ENCODE measurements around the gene MAP7D1. TPM values are rescaled to one million over a fixed set of nuclear protein-coding genes. Genes with fewer than 3 reads are reported as not detected.

Gene MAP7D1
- total RNA-seq (2014; rRNA removed), result 252 and 271 TPM in 2 replicates
- polyA plus RNA-seq (2012), result 146 TPM

GRCh38 chr1:36155408-36156328 is at the start of gene MAP7D1:
Gene MAP7D1, plus strand, starts transcription at chr1:36156160. Its CDS starts 258 bp downstream, at chr1:36156418.
- peak; percentile 84 for DNase-seq (ENCODE audit: low read depth)

DNA sequence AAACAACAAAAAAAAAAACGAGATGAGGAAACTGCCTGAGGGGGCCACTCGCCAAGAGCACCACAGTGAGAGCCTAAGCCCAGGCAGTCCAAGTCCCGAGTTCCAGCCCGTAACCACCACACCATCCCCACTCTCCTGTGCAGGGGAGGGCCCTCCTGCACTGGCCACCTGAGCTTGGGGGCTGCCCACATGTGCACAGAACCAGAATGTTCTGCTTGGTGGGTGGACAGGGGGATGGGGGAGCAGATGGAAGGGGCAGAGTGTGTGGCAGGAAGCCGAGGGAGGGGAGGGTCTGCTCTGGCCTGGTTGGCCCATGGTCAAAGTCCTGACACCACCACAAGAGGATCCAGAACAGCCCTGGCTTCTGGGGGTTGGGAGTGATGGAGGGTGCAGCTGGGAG is 49.7 kb upstream of the MAP7D1 start:
- no peak for DNase-seq (ENCODE audit: low read depth)

GRCh38 chr1:36107394-36107793 is 48.6 kb upstream of the MAP7D1 start:
- no peak for DNase-seq (ENCODE audit: low read depth)

DNA sequence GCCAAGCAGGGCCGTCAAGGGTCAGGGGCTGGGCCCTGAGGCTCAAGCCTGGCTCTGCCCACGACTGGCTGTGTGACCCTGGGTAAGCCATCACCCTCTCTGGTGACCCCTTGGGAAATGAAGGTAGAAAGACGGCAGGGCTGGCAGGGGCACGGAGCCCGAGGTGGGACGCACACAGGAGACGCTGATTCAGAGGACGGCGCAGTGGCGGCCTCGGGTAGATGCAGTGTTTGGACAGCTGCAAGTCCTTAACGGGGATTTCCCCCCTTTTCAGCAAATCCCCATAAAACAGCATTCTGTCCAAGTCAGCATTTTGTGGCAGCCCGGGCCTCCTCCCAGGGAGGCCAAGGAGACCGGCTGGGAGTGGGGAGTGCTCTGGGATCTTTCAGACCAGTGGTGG is 47.6 kb upstream of the MAP7D1 start:
- DNase-seq (ENCODE audit: low read depth), result no peak

DNA sequence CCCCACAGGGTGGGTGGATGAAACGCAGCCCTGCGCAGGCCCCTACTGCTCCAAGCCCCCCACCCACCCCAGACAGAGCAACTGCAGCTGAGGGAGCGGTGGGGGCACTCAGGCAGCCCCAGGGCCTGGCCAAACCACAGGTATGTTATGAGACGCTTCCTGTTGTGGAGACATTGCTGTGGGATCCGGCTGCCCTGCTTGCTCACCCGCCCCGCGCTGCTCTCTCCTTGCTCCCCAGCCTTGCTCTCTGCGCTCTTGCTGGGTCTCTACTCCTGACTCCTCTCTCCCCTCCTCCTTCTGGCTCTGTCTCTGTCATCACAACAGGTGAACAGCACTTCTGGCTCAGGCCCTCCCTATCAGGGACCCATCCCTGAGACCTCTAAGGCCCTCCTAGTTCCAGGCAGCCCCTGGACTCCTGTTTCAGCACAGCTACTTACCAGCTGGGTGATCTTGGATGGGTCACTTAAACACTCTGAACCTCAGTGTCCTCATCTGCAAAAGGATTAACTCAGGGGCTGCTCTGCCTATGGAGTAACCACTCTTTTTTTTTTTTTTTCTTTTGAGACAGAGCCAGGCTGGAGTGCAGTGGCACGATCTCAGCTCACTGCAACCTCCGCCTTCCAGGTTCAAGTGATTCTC is 46.8 kb upstream of the MAP7D1 start:
- peak; percentile 56 for DNase-seq (ENCODE audit: low read depth)

- DNase-seq (ENCODE audit: low read depth), result no peak
Observed at GRCh38 chr1:36111151-36111550, 44.8 kb upstream of the MAP7D1 start.

DNA sequence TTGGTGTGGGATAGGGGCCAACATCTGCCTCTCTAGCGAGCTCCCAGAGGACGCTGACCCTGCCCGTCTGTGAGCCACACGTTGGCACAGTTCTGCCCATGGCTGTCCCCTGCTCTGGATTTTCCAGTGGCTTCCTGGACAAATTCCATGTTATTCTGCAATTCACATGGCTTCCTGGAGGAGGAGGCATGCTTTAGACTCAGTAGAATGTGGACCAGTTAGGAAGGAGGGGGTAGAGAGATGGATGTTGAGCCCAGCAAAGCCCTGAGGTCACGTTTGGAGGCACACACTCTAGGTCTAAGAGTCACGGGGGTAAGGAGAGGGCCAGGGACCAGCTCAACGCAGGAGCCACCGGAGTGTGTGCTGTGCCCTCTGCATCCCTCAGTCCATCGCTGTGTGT is 43.1 kb upstream of the MAP7D1 start:
- no peak for DNase-seq (ENCODE audit: low read depth)

- no peak for DNase-seq (ENCODE audit: low read depth)
Observed at GRCh38 chr1:36114371-36114770, 41.6 kb upstream of the MAP7D1 start.

GRCh38 chr1:36115200-36115669 is 40.7 kb upstream of the MAP7D1 start:
- DNase-seq (ENCODE audit: low read depth), result no peak

DNA sequence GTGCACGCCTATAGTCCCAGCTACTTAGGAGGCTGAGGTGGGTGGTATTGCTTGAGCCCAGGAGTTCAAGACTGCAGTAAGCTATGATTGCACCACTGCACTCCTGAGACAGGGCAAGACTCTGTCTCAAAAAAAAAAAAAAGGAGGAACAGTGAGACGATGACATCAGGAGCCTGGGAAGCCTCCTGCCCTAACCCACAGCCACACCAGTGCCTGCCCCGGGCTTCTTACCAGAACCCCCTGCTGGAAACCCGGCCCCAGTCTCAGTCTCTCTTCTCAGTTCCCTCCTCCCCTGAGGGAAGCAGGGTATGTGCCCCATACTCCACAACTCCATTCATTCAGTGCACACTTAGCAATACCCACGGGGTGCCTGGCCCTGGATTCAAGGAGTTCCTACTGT is 40.0 kb upstream of the MAP7D1 start:
- no peak for DNase-seq (ENCODE audit: low read depth)

GRCh38 chr1:36116901-36117300 is 39.1 kb upstream of the MAP7D1 start:
- DNase-seq (ENCODE audit: low read depth), result no peak

- DNase-seq (ENCODE audit: low read depth), result no peak
Observed at GRCh38 chr1:36118447-36119204, 37.3 kb upstream of the MAP7D1 start.

DNA sequence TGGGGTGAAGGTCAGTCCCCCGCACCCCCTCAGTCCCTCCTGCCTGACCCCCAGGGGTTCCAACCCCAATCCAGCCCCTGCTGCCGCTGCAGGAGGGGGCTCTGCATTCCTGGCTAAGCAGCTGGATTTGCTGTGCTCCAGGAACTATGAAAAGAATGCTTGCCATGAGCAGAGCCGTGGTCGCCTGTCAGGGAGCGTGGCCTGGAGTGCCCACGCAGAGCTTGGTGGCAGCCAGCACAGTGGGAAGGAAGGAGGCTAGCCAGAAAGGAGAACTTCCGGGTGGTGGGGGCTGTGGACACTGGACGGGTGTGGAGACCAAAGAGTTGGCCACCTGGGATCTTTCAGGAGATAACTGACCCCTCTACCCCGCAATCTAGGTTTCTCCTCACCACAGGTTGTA is 36.5 kb upstream of the MAP7D1 start:
- DNase-seq (ENCODE audit: low read depth), result no peak

- no peak for DNase-seq (ENCODE audit: low read depth)
Observed at GRCh38 chr1:36122062-36123030, 33.6 kb upstream of the MAP7D1 start.

- no peak for DNase-seq (ENCODE audit: low read depth)
Observed at GRCh38 chr1:36123356-36123755, 32.6 kb upstream of the MAP7D1 start.

GRCh38 chr1:36124404-36125128 is 31.4 kb upstream of the MAP7D1 start:
- DNase-seq (ENCODE audit: low read depth), result no peak

DNA sequence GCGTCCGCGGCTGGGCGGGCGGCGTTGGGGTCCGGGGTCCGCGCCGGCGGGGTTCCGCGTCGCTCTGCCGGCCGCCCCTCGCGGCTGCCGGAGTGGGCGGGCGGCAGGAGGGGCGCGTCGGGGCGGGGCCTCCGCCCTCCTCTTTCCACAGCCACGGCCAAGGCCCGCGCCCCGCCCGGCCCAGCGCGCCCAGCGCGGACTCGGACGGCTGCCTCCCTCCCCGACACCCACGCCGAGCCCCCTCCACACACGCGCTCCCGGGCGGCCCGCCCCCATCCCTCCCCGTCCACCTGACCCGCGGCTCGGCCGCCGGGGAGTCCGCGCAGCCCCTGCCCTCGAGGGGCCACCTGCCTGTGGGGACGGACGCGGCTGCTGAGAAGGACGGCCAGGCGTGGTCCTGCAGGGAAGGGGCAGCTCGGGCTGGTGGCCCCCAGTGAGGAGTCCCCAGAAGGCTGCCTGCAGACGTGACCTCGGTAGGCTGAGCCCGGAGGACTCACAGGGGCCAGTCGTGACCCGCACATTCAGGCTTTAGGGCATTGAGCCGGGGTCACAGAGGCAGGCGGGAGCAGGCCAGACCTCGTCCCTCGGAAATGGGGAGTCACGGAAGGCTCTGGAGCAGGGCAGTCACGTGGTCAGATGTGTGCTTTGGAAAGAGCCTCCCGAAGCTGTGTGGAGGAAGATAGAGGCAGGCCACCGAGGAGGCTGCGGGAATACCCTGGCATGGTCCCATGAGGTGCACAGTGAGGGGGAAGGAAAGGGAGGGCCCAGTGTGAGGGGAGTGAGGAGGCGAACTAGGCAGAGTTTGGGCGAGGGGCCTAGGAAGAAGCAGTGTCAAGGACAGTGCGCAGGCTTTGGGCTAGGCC is 30.6 kb upstream of the MAP7D1 start, which contains the start of gene COL8A2:
TSS of gene COL8A2 (minus strand) at position 94 of the 863 bp plus-strand sequence. CDS start 24,980 bp downstream, outside the sequence.
- no peak for DNase-seq (ENCODE audit: low read depth)

- DNase-seq (ENCODE audit: low read depth), result no peak
Observed at GRCh38 chr1:36126005-36126716, 29.8 kb upstream of the MAP7D1 start.
